ENCODE data around the gene SLC25A33. TPM values are rescaled to one million over a fixed set of nuclear protein-coding genes. Genes with fewer than 3 reads are reported as not detected.

The SLC25A33 gene
- total and polyA plus RNA-seq, 8 donors = 1.1 to 2.9 (median 1.6) TPM

- WGBS, 2 donors = 64 to 70% methylated on average over 8 of the region's 8 CpGs
- Histone ChIP-seq H3K9me3 (no peaks in the 10 kb centered on the region), H3K4me3 (no peak overlapping the region), H3K36me3 (no peaks in the 10 kb centered on the region), H3K27ac (no peak overlapping the region), H3K27me3 (no peaks in the 10 kb centered on the region), H3K4me1 (no peaks in the 10 kb centered on the region)
- no peak for TF ChIP-seq CTCF (IDR thresholded peaks at IDR 0.05)
- intact Hi-C loops (cut with DNase I) = no loop called here
- ATAC-seq = no peak
- FAIRE-seq = no peak
- no peak for DNase-seq
Observed at GRCh38 chr1:9630331-9631111, 91.3 kb downstream of the SLC25A33 start.

- DNase-seq (no peak), ATAC-seq (no peak), FAIRE-seq (no peak)
- no peaks in the 10 kb centered on the region for H3K9me3 ChIP-seq
- no peak for TF ChIP-seq CTCF (IDR thresholded peaks at IDR 0.05)
- H3K4me3 ChIP-seq = no peak overlapping the region
- no peaks in the 10 kb centered on the region for H3K4me1 ChIP-seq
- intact Hi-C loops (cut with DNase I) = no loop called here
- WGBS, 2 donors = 75 to 88% methylated on average over 3 of the region's 3 CpGs
- H3K27ac ChIP-seq = no peak overlapping the region
- H3K27me3 ChIP-seq = no peaks in the 10 kb centered on the region
- H3K36me3 ChIP-seq = no peaks in the 10 kb centered on the region
Observed at GRCh38 chr1:9631613-9632012, 92.3 kb downstream of the SLC25A33 start.

GRCh38 chr1:9633493-9633892, 94.2 kb downstream of the SLC25A33 start:
- no peak for ATAC-seq
- intact Hi-C loops (cut with DNase I) = no loop called here
- TF ChIP-seq CTCF (IDR thresholded peaks at IDR 0.05) = no peak

GRCh38 chr1:9634582-9634981, 95.3 kb downstream of the SLC25A33 start:
- no peak for DNase-seq
- Histone ChIP-seq H3K27me3 (no peaks in the 10 kb centered on the region), H3K9me3 (no peaks in the 10 kb centered on the region), H3K36me3 (no peaks in the 10 kb centered on the region), H3K4me3 (no peak overlapping the region), H3K4me1 (no peaks in the 10 kb centered on the region), H3K27ac (no peak overlapping the region)
- no peak for TF ChIP-seq CTCF (IDR thresholded peaks at IDR 0.05)
- ATAC-seq = no peak
- no peak for FAIRE-seq
- intact Hi-C loops (cut with DNase I) = no loop called here
- 79 to 91% methylated on average over 2 of the region's 2 CpGs for WGBS, 2 donors

More at GRCh38 chr1:9633493-9633892, 94.2 kb downstream of the SLC25A33 start:
- Histone ChIP-seq H3K27me3 (no peaks in the 10 kb centered on the region), H3K36me3 (no peaks in the 10 kb centered on the region), H3K27ac (no peak overlapping the region), H3K4me1 (no peaks in the 10 kb centered on the region), H3K4me3 (no peak overlapping the region), H3K9me3 (no peaks in the 10 kb centered on the region)
- DNase-seq (no peak), FAIRE-seq (no peak)
- 84 to 91% methylated on average over 6 of the region's 6 CpGs for WGBS, 2 donors

Other genes starting within 250 kb of the SLC25A33 start
- 10 to 100 TPM; 10.5 to 27.5 (median 21.0) TPM for gene SPSB1, start 246.6 kb upstream of the SLC25A33 start, total RNA-seq
- 10 to 100 TPM; 11.9 to 15.4 TPM for gene SPSB1, start 246.6 kb upstream of the SLC25A33 start, polyA plus RNA-seq
- 1 to 10 TPM; 2.9 to 7.0 (median 5.6) TPM for gene TMEM201, start 49.4 kb downstream of the SLC25A33 start, total RNA-seq
- 1 to 10 TPM; 6.7 to 7.2 TPM for gene TMEM201, start 49.4 kb downstream of the SLC25A33 start, polyA plus RNA-seq
- gene PIK3CD, start 112.3 kb downstream of the SLC25A33 start, total RNA-seq = 10 to 100 TPM in 1 of 6 donors, 1 to 10 TPM in 5; 1.9 to 10.6 (median 2.2) TPM
- 1 to 10 TPM; 2.4 to 3.8 TPM for gene PIK3CD, start 112.3 kb downstream of the SLC25A33 start, polyA plus RNA-seq